NT2/D1 (cell line): ENCODE results near the gene TBX1.

ENCODE experiments used
- SUZ12 ChIP-seq: IDR thresholded peaks from 2 replicates; pipeline ENCODE4 v1.6.1; 2011; ENCODE audit not compliant: insufficient read length, insufficient read depth; ENCODE audit errors: extremely low read depth
- YY1 ChIP-seq: IDR thresholded peaks from 2 replicates; pipeline ENCODE4 v1.6.1; 2011; ENCODE audit not compliant: insufficient read length, insufficient read depth

DNA sequence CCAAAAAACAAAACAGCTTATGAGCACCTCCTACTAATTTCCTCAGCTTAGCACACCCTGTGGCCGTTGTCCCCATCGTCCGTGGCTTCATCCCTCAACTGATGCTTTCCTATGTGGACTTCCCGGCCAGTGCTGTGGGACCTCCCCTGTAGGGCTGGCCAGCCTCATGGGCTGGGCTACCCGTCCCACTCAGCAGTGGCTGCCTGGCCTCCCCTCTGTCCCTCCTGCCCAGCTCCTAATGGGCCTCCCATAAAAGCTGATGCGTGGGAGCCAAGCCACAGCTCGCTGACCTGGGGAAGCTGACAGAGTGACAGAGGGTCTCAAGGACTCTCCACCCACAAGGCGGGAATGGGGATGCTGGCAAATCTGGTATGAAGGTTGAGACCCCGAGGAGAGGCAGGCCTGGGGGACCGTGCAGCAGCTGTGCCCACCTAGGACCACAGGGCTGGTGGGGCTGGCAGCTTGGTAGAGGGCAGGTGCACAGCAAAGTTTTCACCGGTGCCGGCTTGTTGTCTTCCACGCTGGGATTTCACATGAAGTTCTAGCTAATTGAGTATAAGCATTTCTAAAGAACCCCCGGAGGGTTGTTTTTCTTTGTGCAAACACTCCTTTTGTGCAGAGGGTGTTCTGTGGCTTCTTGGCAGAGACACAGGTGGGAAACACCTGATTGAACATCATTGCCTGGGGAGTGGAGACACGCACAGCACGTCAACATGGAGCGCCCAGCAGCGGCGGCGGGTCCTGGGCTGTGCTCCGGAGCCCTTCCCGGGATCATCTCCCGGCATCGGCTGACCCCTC, 23.2 kb downstream of the TBX1 start:
- no peak for TF ChIP-seq SUZ12
- TF ChIP-seq YY1 = no peak
